CD4-positive, alpha-beta T cell treated with Interleukin-6 at 100 ng/mL for 8 hours (primary cell): ENCODE measurements around the gene IRF2BPL.

ENCODE experiments used
- DNase-seq: peaks from one replicate; pipeline ENCODE4 v3.0.0-alpha.2; 2020; ENCODE audit warnings: mixed read lengths, low spot score

IRF2BPL gene

DNA sequence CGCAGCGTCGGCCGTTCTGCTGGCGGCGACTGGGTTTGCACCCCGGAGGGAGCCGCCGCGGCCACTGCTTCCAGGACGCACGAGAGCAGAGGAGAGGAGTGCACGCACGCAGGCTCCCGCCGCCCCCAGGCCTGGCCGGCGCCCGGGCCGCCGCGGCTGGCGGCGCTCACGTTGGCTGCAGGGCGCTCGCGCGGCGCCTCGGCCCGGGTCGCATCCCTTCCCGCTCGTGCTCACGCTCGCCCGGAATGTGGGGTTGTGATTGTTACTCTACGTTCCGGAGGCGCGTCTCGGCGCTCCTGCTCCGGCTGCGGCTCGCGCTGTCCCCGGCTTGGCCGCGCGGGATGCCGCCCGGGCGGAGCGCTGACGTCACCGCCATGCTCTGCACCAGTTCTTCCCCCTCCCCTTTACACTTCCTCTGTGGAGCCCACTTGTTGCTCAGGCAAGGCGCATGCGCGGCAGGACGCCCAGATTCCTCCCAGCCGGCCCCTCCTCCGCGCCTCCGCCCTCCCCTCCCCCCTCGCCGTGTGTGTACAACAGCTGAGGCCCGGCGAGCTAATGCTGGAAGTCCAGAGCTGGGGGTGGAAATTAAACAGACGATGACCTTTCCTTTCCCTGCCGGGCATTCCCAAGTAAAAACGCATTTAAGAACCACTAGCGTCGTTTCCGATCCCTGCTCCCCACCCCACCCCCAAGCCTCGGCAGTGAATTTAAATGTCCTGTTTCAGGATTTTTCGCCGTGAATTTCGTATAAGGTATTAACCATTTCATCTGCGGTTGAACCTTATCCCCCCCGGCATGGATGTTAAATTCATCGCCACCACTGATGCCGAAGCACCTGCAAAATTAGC, at the start of gene IRF2BPL:
Gene IRF2BPL, minus strand, starts transcription at position 325 of the 848 bp plus-strand sequence. CDS start 916 bp downstream, outside the sequence.
- DNase-seq, result peak; percentile 97

DNA sequence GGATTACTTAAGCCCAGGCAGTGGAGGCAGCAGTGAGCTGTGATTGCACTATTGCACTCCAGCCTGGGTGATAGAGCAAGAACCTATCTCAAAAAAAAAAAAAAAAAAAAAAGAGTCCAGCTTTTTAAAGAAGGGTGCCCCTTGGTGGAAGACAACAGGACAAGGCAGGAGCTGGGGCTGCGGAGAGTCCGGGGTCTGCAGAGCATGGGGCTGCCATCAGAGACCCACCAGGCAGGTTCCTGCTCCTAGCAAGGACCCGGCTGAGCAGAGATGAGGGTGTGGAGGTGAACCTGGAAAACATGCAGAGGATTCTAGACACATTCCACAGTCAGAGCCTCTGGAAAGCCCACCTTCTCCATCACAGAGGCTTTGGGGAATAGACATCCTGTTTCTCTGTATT, 48.5 kb upstream of the IRF2BPL start:
- DNase-seq, result no peak

GRCh38 chr14:77076113-77076631, 47.7 kb upstream of the IRF2BPL start:
- DNase-seq, result no peak

GRCh38 chr14:77074969-77075368, 46.5 kb upstream of the IRF2BPL start:
- DNase-seq, result no peak

DNA sequence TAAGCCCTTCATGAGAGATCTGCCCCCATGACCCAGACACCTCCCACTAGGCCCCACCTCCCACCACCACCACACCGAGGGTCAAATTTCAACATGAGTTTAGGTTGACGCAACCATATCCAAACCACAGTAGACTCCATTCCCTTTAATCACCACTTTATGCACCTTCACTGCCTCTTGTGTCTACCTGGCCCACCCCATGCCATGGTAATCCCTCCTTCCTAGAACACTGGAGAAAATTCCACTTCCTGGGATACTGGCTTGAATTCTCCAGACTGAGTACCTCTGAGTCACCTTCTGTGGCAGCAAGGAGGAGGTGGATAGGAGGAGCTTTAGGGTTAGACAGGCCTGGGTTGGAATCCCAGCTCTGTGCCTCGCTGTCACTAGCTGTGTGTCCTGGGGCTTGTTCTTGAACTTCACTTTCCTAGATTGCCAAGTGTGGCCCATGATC, 43.5 kb upstream of the IRF2BPL start:
- no peak for DNase-seq

DNA sequence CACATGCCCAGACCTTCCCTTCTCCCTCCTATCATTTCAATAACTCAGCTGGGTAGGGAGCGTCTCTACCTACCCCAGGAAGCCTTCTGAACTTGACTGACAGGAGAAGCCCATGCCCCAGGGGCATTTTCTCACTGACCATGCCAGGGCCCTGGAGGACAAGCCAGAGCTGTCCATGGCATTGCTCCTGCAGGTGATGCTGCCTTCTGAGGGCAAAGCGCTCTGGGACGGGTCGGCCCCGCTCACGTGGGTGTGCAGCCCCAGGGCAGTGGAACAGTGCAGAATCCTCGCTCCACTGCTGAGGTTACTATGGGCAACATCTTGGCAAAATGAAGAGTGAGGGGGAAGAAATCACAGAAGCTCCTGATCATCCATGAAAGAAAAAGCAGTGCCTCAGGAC, 41.0 kb upstream of the IRF2BPL start:
- DNase-seq, result no peak

DNA sequence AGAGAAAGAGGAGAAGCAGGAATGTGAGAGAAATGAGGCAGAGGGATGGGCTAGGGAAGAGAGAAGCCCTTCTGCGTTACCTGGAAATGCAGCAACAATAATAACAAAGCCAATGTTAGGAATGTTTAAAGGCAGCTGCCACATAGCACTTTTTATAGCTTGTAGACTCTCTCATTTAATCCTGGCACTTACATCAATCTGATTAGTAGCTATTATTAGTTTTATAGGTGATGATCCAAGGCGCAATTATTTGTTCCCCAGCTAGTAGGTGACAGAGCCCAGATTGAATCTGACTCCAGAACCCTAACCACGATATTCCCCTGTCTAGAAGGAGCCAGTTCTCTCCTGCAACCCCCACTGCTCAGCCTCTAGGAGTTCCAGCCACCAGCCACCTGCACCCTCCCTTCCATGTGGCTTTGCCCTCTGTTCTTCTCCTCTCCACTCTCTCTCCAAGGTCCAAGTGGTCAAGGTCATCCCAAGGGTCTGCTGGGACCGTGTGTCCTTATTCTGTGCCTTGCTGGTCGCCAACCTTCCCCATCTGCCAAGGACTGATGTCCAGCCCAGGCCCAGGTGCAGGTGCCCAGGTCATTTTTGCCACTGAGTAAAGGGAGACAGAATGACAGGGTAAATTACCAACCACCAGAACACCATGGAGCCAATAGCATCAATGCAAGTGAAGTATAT, 40.2 kb upstream of the IRF2BPL start:
- DNase-seq, result no peak

GRCh38 chr14:77067632-77068516, 39.4 kb upstream of the IRF2BPL start:
- DNase-seq, result peak; percentile 46

DNA sequence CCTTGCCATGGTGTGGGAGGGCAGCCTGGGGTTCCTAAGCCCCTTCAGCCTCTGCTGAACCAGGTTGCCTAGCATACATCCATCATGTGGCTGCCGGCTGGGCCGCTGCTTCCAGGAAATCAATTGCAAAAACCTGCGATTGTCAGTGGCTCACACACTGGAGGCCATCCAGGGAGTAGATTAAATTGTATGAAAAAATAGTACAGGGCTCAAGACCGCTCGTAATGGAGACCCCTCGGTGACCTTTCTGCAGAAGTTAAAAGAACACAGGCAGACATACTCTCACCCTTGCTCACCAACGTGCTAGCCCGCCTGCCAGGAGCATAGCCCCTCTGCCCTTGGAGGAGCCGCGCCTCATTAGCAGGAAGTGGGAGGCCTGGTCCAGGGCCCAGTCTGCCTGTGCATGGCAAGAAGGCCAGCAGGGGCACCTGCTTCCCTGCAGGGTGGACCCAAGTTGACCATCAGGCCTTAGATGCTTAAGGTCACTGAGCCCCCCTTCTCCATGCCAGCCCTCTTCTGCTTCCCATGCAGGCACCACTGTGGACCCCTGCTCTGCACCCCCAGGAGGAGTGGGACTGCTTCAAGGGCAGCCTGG, 38.2 kb upstream of the IRF2BPL start:
- no peak for DNase-seq

DNA sequence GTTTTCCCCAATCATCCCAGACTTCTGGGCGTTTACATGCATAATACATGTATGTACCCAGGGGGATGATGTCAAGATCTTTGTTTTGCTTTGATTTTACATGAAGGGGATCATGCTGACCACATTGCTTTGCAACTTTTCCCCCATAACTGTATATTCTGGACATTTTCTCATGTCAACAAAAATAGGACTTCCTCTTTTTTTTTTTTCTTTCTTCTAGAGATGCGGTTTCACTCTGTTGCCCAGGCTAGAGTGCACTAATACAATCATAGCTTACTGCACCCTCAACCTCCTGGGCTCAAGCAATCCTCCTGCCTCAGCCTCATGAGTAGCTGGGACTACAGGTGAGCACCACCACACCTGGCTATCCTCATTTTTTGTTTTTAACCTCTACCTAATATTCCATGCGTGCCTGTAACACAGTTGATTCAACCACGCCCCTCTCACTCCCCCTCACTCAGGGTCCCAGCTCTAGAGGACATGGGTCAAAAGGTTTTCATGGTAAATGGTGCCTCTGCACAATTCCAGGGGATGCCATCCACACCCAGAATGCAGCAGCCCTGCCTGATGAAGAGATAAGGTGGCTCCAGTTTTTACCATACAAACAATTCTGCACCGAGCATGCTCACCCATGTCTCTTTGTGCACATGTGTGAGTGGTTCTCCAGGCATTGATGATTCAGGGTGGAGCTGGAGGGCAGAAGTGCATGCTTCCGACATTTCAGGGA, 37.5 kb upstream of the IRF2BPL start:
- DNase-seq, result no peak

DNA sequence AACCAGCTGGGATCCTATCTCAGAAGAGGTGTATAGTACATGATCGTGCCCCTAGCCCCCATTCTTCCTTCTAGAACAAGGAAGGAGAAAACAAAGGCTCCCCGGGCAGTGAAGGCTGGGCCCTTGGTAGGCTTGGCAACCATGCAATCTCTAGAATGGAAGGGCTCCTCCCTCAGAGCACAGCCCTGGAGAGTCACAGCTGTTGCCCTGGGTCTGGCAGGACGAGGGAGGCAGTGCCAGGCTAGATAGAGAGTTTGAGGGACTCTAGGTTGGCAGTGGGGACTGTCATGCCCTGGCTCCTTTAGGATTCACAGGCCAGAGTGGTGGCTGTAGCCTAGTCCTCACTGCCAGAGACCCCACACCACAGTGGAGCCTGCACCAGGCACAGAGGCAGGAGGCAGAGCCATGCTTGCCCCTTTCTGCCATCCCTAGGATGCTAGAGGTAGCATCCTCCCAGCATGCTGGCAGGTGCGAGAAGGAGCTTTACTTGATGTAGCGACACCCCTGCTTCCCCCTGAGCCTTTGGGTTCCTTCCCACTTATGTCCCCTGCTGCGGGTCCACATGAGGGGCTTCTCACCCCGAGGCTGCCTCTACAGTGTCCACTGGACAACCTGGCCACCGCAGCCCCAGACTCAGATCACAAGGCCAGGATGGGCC, 36.1 kb upstream of the IRF2BPL start:
- DNase-seq, result no peak

- DNase-seq, result no peak
Measured at GRCh38 chr14:77063571-77064171, 35.2 kb upstream of the IRF2BPL start.

GRCh38 chr14:77062261-77062660, 33.8 kb upstream of the IRF2BPL start:
- no peak for DNase-seq

- DNase-seq, result no peak
Measured at GRCh38 chr14:77061630-77062257, 33.2 kb upstream of the IRF2BPL start.

- DNase-seq, result no peak
Measured at GRCh38 chr14:77059276-77059915, 30.9 kb upstream of the IRF2BPL start.

GRCh38 chr14:77058785-77059184, 30.3 kb upstream of the IRF2BPL start:
- no peak for DNase-seq

- no peak for DNase-seq
Measured at GRCh38 chr14:77058117-77058516, 29.6 kb upstream of the IRF2BPL start.

DNA sequence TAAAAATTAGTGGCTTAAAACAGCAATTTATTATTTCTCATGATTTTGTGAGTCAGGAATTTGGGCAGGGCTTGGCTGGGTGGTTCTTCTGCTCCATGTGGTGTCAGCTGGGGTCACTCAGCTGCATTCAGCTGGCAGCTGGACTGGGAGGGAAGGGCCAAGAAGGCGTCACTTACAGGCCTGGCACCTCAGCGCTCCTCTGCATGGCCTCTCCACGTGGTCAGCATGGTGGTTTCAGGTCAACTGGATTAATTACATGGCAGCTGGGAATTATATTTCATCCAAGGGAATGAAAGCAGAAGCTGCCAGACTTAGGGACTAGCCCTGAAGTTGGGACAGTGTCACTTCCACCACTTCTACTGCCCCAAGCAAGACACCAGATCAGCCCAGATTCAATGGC, 27.5 kb upstream of the IRF2BPL start:
- DNase-seq, result no peak

GRCh38 chr14:77055306-77055705, 26.8 kb upstream of the IRF2BPL start:
- DNase-seq, result peak; percentile 28
